ENCODE measurements around the gene PPP2R5D.

GRCh38 chr6:43006251-43006650, 21.9 kb downstream of the PPP2R5D start:
- TF ChIP-seq CTCF (IDR thresholded peaks at IDR 0.05) (no peak), ZFX (IDR thresholded peaks at IDR 0.05; ENCODE audit: borderline replicate concordance) (no peak)

Measured in 22Rv1 (cell line).